GM10266 (cell line): Measurements from ENCODE around the gene RNF157.

Experiments used
- DNase-seq: peaks from one replicate; pipeline ENCODE4 v3.0.0; 2012; ENCODE audit errors: extremely low spot score
- TF ChIP-seq, protein P1 (sequence below): IDR thresholded peaks from 2 replicates; pipeline ENCODE4 v1.5.1; 2012; ENCODE audit warnings: mild to moderate bottlenecking, low read depth; ENCODE audit not compliant: control insufficient read depth, insufficient read depth; ENCODE audit errors: missing control alignments

RNF157 gene

DNA sequence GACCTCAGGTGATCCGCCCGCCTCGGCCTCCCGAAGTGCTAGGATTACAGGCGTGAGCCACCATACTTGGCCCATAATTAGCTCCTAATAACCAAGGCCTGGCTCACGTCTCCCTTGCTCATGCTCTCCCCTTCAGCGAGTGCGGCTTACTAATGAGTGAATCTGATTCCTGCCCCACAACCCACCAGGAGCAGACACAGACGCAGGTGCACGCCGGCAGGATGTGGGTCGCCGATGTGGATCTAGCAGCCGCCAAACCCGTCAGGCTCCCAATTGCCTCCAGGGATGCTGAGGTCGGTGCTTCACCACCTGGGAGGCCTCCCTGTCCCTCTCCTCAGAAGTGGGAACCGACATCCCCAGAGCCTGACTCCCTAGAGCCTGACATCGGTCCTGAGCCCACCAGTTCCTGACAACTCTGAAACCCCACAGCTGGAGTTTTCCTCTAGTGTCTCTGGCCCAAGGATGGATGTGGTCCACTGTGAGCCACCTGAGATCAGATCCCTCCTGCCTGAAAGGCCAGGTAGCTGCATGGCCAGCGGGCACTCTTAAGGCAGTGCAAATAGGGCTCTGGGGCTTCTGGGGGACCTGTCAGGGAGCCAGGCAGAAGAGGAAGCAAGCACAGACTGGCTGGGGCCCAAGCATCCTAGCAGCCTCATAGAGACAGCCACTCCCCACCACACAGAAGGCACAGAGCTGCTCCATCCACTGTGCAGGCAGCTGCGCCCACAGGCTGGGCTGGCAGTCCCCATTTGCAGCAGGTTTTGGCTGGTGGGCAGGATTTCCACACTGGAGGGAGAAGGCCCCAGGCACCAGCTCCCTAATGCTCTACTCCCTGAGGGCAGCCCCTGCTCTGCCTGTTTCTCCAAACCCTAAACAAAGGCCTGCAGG, 147.5 kb downstream of the RNF157 start:
- TF ChIP-seq, protein P1, sequence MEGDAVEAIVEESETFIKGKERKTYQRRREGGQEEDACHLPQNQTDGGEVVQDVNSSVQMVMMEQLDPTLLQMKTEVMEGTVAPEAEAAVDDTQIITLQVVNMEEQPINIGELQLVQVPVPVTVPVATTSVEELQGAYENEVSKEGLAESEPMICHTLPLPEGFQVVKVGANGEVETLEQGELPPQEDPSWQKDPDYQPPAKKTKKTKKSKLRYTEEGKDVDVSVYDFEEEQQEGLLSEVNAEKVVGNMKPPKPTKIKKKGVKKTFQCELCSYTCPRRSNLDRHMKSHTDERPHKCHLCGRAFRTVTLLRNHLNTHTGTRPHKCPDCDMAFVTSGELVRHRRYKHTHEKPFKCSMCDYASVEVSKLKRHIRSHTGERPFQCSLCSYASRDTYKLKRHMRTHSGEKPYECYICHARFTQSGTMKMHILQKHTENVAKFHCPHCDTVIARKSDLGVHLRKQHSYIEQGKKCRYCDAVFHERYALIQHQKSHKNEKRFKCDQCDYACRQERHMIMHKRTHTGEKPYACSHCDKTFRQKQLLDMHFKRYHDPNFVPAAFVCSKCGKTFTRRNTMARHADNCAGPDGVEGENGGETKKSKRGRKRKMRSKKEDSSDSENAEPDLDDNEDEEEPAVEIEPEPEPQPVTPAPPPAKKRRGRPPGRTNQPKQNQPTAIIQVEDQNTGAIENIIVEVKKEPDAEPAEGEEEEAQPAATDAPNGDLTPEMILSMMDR, result no peak
- no peak for DNase-seq
